ENCODE results near the gene MAML1. TPM values are rescaled to one million over a fixed set of nuclear protein-coding genes. Genes with fewer than 3 reads are reported as not detected.
"Not testable (repeated sequence)": the region's sequence is repeated elsewhere in the genome, so short reads cannot be mapped to it uniquely, and the experiment has no call there.

The MAML1 gene
- total RNA-seq, 2 donors from 2014 or later: 28.4 to 33.2 TPM

DNA sequence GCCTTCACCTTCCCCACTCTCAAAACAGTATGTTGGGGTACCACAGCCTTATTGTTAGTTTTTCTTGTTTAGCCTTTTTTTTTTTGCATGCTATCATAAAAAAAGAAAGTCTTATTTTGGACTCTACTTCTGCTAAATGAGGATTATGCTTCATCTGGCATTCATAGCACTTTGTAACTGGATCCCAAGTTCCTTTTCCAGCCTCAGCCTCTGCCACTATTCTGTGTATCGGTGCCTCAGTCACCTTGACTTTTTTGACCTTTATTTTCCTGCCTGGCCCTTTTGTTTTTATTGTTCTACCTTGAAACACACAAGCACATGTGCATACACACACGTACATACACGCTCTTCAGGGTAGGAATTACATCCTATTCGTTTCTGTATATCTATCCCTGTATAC is 8.5 kb upstream of the MAML1 start:
- ATAC-seq: no peak
- Mint-ChIP-seq H3K36me3 (ENCODE audit: low read depth) (peaks cover 8% of the 10 kb centered on the region), H3K27ac (peak overlapping the region; percentile 77), H3K27me3 (no peaks in the 10 kb centered on the region), H3K4me1 (peaks cover 13% of the 10 kb centered on the region), H3K4me3 (no peak overlapping the region)
- no peak for DNase-seq
- H3K9me3 ChIP-seq (ENCODE audit: control insufficient read depth, low read length, poor library complexity, severe bottlenecking): no peaks in the 10 kb centered on the region

DNA sequence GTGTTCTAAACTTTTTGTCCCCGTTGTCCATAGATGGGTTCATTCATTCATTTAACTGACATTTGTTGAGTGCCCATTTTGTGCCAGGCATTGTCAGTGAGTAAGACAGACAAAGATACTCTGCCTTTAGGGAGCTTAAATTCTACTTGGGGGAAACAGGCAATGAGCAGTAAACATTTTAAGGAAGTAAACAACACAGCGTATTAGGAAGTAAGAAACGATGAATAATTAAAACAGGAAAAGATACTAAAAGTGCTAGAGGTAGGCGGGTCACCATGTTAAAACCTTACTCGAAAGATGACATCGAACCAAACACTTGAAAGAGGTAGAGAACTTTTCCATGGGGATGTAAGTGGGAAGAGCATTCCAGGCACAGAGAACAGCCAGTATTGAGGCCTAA is 5.5 kb upstream of the MAML1 start:
- Mint-ChIP-seq H3K4me3 (no peak overlapping the region), H3K27ac (peak overlapping the region; percentile 74), H3K27me3 (no peaks in the 10 kb centered on the region), H3K4me1 (peaks cover 22% of the 10 kb centered on the region), H3K36me3 (ENCODE audit: low read depth) (peaks cover 8% of the 10 kb centered on the region)
- no peak for ATAC-seq
- H3K9me3 ChIP-seq (ENCODE audit: control insufficient read depth, low read length, poor library complexity, severe bottlenecking): no peaks in the 10 kb centered on the region
- DNase-seq: no peak

DNA sequence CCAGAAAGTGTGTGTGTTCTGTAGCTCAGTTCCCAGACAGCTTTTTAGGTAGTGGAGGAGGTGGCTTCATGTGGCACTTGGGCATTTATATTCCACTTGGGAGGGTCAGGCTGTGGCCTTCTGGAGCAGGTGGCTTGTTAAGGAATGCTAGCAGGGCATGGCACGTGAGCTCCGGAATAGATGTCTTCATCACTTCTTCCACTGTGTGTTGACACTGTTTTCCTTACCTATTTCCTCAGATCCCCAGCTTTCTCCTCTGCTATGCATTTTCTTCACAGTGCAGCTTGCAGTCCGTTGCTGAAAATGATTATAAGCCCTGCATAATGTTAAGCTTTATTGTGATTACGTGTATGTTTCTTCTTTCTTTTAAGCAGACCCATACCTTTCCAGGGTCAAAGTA is 3.3 kb upstream of the MAML1 start:
- peaks cover 7% of the 10 kb centered on the region for H3K36me3 Mint-ChIP-seq (ENCODE audit: low read depth)

DNA sequence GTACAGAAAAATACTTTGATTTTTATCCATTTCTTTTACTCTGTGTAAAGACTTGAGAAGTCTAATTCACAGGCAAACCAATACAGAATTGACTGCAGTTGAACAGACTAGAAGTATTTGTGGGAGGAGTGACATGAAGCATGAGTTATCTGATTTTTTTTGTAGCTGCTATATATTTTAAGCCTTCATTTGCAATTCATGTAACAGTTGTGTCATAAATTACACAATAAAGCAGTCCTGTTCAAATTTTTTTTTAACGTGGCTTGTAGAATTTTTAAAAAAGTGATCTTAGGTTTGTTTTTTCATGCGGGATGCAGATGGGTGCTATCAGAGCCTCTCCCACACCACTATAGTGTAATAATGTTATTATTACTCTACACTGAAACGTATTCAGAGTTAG is 2.9 kb upstream of the MAML1 start:
- peaks cover 4% of the 10 kb centered on the region for H3K36me3 Mint-ChIP-seq (ENCODE audit: low read depth)
- no peaks in the 10 kb centered on the region for H3K27me3 Mint-ChIP-seq
- no peak overlapping the region for H3K4me3 Mint-ChIP-seq
- DNase-seq (no peak), ATAC-seq (no peak)
- H3K4me1 Mint-ChIP-seq: peaks cover 28% of the 10 kb centered on the region
- peak overlapping the region; percentile 59 for H3K27ac Mint-ChIP-seq
- no peaks in the 10 kb centered on the region for H3K9me3 ChIP-seq (ENCODE audit: control insufficient read depth, low read length, poor library complexity, severe bottlenecking)

More for the DNA sequence above, 3.3 kb upstream of the MAML1 start:
- no peaks in the 10 kb centered on the region for H3K27me3 Mint-ChIP-seq
- ATAC-seq: no peak
- H3K4me3 Mint-ChIP-seq: no peak overlapping the region
- DNase-seq: no peak
- no peaks in the 10 kb centered on the region for H3K9me3 ChIP-seq (ENCODE audit: control insufficient read depth, low read length, poor library complexity, severe bottlenecking)
- H3K27ac Mint-ChIP-seq: no peak overlapping the region
- H3K4me1 Mint-ChIP-seq: peaks cover 24% of the 10 kb centered on the region

DNA sequence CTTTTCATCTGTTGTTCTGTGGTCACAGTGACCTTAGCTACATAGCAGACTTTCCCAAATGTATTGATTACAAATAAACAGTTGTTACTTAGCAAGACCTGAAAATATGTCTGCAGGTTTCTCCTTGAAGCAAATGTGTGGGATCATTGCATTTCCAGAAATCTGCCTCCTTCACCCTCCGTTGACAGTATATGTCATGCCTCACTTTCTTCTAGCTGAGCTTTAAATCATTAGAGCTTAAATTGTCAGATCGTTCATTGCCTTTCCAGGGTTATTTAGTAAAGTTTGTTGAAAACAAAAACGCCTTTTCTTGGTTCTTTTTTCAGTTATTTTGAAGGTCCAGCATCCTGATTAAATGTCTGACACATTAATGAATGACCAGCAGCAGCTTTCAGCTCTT is 2.3 kb upstream of the MAML1 start:
- peak overlapping the region; percentile 59 for H3K27ac Mint-ChIP-seq
- DNase-seq: no peak
- no peak for ATAC-seq
- H3K36me3 Mint-ChIP-seq (ENCODE audit: low read depth): peaks cover 4% of the 10 kb centered on the region
- peaks cover 28% of the 10 kb centered on the region for H3K4me1 Mint-ChIP-seq
- H3K4me3 Mint-ChIP-seq: no peak overlapping the region
- no peaks in the 10 kb centered on the region for H3K27me3 Mint-ChIP-seq
- no peaks in the 10 kb centered on the region for H3K9me3 ChIP-seq (ENCODE audit: control insufficient read depth, low read length, poor library complexity, severe bottlenecking)

DNA sequence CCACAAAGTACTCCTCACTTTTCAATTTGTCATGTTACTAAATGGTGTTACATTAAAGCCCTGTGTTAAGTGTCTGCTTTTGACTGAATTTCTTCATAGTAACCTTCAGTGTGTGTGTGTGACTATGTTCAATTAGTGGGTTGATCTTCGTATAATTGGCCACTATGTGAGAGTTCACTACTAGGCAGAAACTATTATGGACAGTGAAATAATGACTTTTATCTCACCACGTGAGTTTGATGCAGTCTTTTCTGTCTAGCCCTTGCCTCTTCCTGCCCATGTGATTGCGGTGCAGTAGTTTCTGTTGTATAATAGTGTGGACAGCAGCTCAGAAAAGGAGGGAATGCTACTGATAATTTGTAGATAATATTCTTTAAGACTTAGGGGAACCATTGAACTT is 1.8 kb upstream of the MAML1 start:
- ATAC-seq: no peak
- no peak overlapping the region for H3K4me3 Mint-ChIP-seq
- peaks cover 30% of the 10 kb centered on the region for H3K4me1 Mint-ChIP-seq
- H3K9me3 ChIP-seq (ENCODE audit: control insufficient read depth, low read length, poor library complexity, severe bottlenecking): no peaks in the 10 kb centered on the region
- no peak for DNase-seq
- H3K27me3 Mint-ChIP-seq: no peaks in the 10 kb centered on the region
- H3K36me3 Mint-ChIP-seq (ENCODE audit: low read depth): peaks cover 4% of the 10 kb centered on the region
- H3K27ac Mint-ChIP-seq: peak overlapping the region; percentile 59

DNA sequence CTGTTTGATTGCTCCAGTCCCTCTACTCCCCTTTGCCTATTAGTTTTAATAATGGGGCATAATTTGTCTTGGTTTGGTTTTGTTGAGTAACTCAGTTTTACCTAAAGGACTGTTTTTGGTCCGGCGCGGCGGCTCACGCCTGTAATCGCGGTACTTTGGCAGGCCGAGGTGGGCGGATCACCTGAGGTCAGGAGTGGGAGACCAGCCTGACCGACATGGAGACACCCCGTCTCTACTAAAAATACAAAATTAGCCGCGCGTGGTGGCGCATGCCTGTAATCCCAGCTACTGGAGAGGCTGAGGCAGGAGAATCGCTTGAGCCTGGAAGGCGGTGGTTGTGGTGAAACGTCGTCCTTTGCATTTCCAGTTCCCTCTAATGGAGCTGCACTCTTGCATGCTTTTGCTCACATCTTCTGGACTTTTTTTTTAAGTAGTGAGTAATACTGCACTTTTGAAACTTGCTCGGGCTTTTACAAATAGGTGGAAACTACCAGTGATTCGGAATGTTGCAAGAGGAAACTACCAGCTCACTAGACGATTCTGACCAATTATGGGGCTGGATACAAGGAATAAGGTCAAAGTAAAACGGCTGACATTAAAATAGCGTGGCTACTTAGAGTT is 721 bp upstream of the MAML1 start:
- H3K27me3 Mint-ChIP-seq: no peaks in the 10 kb centered on the region
- ATAC-seq (peak; percentile 10), DNase-seq (peak in 1 of 3 donors; percentile 6)
- H3K4me1 Mint-ChIP-seq: peaks cover 32% of the 10 kb centered on the region
- H3K36me3 Mint-ChIP-seq (ENCODE audit: low read depth): peaks cover 4% of the 10 kb centered on the region
- peak overlapping the region; percentile 93 for H3K4me3 Mint-ChIP-seq
- peak overlapping the region; percentile 95 for H3K27ac Mint-ChIP-seq
- H3K9me3 ChIP-seq (ENCODE audit: control insufficient read depth, low read length, poor library complexity, severe bottlenecking): no peaks in the 10 kb centered on the region

DNA sequence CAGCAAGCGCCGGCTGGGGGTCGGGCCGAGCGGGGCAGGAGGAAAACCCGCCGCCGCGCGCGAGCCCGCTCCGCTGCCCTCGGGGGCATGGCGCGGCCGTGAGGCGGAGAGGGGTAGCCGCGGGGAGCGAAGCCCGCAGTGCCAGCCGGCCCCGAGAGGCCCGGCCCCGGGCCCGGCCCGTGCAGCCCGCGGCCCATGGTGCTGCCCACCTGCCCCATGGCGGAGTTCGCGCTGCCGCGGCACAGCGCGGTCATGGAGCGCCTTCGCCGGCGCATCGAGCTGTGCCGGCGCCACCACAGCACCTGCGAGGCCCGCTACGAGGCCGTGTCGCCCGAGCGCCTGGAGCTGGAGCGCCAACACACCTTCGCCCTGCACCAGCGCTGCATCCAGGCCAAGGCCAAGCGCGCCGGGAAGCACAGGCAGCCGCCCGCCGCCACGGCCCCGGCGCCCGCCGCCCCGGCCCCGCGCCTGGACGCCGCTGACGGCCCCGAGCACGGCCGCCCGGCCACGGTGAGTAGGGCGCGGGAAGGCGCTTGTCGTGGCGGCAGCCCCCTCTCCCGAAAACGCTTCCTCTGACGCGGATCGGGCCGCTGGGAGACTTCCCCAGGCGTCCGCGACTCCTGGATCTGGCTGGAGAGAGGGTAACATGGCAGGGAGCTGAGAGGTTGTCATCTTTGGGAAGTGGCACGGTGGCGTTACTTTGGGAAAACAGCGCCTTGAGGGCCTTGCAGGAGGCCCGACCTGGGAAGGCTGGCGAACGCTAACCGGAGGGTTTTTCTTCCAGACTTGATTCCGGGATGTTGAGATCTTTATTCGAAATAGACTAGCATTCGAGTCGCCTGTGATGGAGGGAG is 523 bp downstream of the MAML1 start:
- ATAC-seq (peak; percentile 34), DNase-seq (peak in 2 of 3 donors; percentile 30 to 35)
- peaks cover 34% of the 10 kb centered on the region for H3K4me1 Mint-ChIP-seq
- peak overlapping the region; percentile 95 for H3K27ac Mint-ChIP-seq
- H3K9me3 ChIP-seq (ENCODE audit: control insufficient read depth, low read length, poor library complexity, severe bottlenecking): no peaks in the 10 kb centered on the region
- H3K36me3 Mint-ChIP-seq (ENCODE audit: low read depth): no peaks in the 10 kb centered on the region
- H3K27me3 Mint-ChIP-seq: no peaks in the 10 kb centered on the region
- peak overlapping the region; percentile 93 for H3K4me3 Mint-ChIP-seq

DNA sequence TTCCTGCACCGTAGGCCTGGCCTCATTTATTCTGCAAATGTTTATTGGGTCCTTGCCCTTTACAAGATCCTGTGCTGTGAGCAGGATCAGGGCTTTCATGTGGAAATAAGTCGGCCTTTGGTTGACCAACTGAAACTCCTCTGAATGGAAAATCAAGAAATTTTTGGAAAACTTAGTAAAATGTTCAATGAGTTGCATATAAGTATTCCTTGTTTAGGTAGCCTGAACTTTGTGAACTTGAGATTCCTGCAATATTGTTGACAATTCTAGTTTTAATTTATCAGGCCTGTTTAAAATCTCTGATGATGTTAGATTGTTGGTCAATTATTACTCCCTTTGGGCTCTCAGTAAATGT is 1.1 kb downstream of the MAML1 start:
- ATAC-seq: no peak
- H3K4me3 Mint-ChIP-seq: peak overlapping the region; percentile 93
- peaks cover 40% of the 10 kb centered on the region for H3K4me1 Mint-ChIP-seq
- peaks cover 4% of the 10 kb centered on the region for H3K36me3 Mint-ChIP-seq (ENCODE audit: low read depth)
- H3K27ac Mint-ChIP-seq: peak overlapping the region; percentile 95
- DNase-seq: no peak
- no peaks in the 10 kb centered on the region for H3K9me3 ChIP-seq (ENCODE audit: control insufficient read depth, low read length, poor library complexity, severe bottlenecking)
- no peaks in the 10 kb centered on the region for H3K27me3 Mint-ChIP-seq

DNA sequence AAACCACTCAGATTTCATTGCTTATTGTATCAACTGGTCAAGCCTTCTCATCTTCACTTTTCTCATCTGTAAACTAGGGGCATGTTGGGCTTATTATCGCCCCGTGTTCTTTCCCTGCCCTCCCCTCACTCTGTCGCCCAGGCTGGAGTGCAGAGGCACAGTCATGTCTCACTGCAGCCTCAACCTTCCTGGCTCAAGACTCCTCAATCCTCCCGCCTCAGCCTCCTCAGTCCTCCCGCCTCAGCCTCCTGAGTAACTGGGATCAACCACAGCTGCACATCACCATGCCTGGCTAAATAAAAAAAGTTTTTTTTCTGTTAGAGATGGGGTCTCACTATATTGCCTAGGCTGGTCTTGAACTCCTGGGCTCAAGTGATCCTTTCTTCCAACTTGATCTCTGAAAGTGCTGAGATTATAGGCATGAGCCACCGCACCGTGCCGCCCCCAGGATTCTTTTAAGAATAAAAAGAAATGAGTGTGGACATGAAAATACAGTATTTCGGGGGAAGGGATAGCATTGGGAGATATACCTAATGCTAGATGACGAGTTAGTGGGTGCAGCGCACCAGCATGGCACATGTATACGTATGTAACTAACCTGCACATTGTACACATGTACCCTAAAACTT is 2.0 kb downstream of the MAML1 start:
- no peaks in the 10 kb centered on the region for H3K27me3 Mint-ChIP-seq
- peak overlapping the region; percentile 93 for H3K4me3 Mint-ChIP-seq
- ATAC-seq (no peak), DNase-seq (no peak)
- H3K9me3 ChIP-seq (ENCODE audit: control insufficient read depth, low read length, poor library complexity, severe bottlenecking): no peaks in the 10 kb centered on the region
- H3K27ac Mint-ChIP-seq: peak overlapping the region; percentile 95
- H3K4me1 Mint-ChIP-seq: peaks cover 47% of the 10 kb centered on the region
- H3K36me3 Mint-ChIP-seq (ENCODE audit: low read depth): peaks cover 5% of the 10 kb centered on the region

DNA sequence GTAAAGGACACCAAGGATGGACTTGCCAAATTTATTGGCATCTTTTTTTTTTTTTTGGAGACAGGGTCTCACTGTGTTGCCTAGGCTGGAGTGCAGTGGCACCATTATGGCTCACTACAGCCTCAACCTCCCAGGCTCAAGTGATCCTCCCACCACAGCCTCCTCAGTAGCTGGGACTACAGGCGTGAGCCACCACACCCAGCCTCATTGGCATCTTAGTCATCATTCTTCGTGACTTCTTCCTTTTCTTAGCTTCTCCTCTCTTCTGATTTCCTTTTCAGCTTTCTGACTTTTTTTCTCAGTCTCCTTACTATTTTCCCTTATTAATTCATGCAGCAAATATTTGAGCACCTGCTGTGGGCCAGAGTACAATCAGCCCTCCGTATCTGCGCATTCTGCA is 6.1 kb downstream of the MAML1 start:
- peaks cover 44% of the 10 kb centered on the region for H3K4me1 Mint-ChIP-seq
- peak overlapping the region; percentile 72 for H3K27ac Mint-ChIP-seq
- no peaks in the 10 kb centered on the region for H3K27me3 Mint-ChIP-seq
- DNase-seq (no peak), ATAC-seq (no peak)
- H3K36me3 Mint-ChIP-seq (ENCODE audit: low read depth): peaks cover 8% of the 10 kb centered on the region
- H3K4me3 Mint-ChIP-seq: peak overlapping the region; percentile 33
- no peaks in the 10 kb centered on the region for H3K9me3 ChIP-seq (ENCODE audit: control insufficient read depth, low read length, poor library complexity, severe bottlenecking)

DNA sequence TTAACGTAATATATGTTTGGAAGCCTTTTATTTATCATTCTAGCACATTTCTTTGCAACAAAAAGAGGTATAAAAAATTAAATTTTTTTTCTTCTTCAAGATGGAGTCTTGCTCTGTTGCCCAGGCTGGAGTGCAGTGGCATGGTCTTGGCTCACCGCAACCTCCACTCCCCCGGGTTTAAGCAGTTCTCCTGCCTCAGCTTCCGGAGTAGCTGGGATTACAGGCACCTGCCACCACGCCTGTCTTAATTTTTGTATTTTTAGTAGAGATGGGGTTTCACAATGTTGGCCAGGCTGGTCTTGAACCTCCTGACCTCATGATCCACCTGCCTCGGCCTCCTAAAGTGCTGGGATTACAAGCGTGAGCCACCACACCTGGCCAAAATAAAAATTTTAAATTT is 11.5 kb downstream of the MAML1 start:
- not testable (repeated sequence) for H3K36me3 Mint-ChIP-seq (ENCODE audit: low read depth); DNase-seq; ATAC-seq; H3K27me3 Mint-ChIP-seq; H3K4me3 Mint-ChIP-seq; H3K27ac Mint-ChIP-seq; H3K9me3 ChIP-seq (ENCODE audit: control insufficient read depth, low read length, poor library complexity, severe bottlenecking)
- H3K4me1 Mint-ChIP-seq: peaks cover 25% of the 10 kb centered on the region

DNA sequence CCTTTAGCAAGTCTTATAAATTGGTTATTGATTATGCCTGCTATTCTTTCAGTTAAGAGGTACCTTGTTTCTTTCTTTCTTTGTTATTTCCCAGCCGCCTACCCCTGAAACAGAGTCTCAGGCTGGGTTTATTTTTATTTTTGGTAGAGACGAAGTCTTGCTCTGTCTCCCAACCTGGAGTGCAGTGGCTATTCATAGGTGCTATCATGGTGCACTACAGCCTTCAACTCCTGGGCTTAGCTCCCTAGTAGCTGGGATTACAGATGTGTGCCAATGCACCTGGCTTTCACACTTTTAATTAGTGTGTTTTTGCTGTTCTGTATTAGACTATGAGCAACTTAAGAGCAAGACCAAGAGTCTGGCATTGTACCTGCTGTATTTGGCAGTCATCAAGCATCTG is 14.2 kb downstream of the MAML1 start:
- no peak for ATAC-seq
- Mint-ChIP-seq H3K4me3 (peak overlapping the region; percentile 9), H3K4me1 (peaks cover 18% of the 10 kb centered on the region), H3K36me3 (ENCODE audit: low read depth) (peaks cover 2% of the 10 kb centered on the region), H3K27me3 (no peaks in the 10 kb centered on the region), H3K27ac (no peak overlapping the region)
- no peak for DNase-seq
- no peaks in the 10 kb centered on the region for H3K9me3 ChIP-seq (ENCODE audit: control insufficient read depth, low read length, poor library complexity, severe bottlenecking)
